Panc1 (cell line): Measurements from ENCODE around the gene MDM1.

Experiments used
- CTCF ChIP-seq: fragments of 450-650 bp; IDR thresholded peaks from 2 replicates; pipeline ENCODE4 v1.5.1; 2017; ENCODE audit warnings: mild to moderate bottlenecking
- POLR2AphosphoS5 ChIP-seq: IDR thresholded peaks from 2 replicates; pipeline ENCODE4 v1.6.1; 2012; ENCODE audit warnings: mild to moderate bottlenecking, low read depth, low read length, moderate library complexity
- REST ChIP-seq, 2 experiments: IDR thresholded peaks; 2 replicates each; pipeline ENCODE4 v1.6.1; 2011 to 2012; ENCODE audit warnings: low read depth in 2 of 2, control low read depth in 1 of 2, low read length in 1 of 2, mild to moderate bottlenecking in 1 of 2, moderate library complexity in 1 of 2; ENCODE audit not compliant: insufficient read depth in 1 of 2
- TCF7L2 ChIP-seq: IDR thresholded peaks from 2 replicates; pipeline ENCODE4 v1.6.1; 2011; ENCODE audit warnings: mild to moderate bottlenecking, low read depth, low read length, inconsistent platforms

GRCh38 chr12:68303850-68304249, 28.3 kb downstream of the MDM1 start:
- TF ChIP-seq CTCF (no peak), REST (IDR thresholded peaks at IDR 0.05; ENCODE audit: insufficient read depth in 1 of 2, low read depth in 2 of 2, low read length in 1 of 2) (no peak), POLR2AphosphoS5 (no peak), TCF7L2 (no peak)
